Activated naive CD4-positive, alpha-beta T cell treated with anti-CD3 and anti-CD28 coated beads for 36 hours (primary cell): ENCODE results near the gene ZBTB46. TPM values are rescaled to one million over a fixed set of nuclear protein-coding genes. Genes with fewer than 3 reads are reported as not detected.
A peak's percentile ranks its signal among the peaks of the same experiment; 100 is the strongest.

ENCODE experiments used
- CTCF ChIA-PET: fragments of 350-600 bp; sonication (Branson Sonifier 250); formaldehyde crosslinking; loops from one replicate; lab custom pipeline; 2021; ENCODE audit warnings: antibody characterized with exemption; lab: Charles Lee
- DNase-seq: peaks from one replicate; pipeline ENCODE4 v3.0.0-alpha.2; 2020
- H3K27ac Mint-ChIP-seq: one replicate; pipeline ENCODE4 v1.8.0; 2021; ENCODE audit warnings: mild to moderate bottlenecking, mixed read lengths
- H3K27me3 Mint-ChIP-seq: one replicate; pipeline ENCODE4 v1.8.0; 2021; ENCODE audit warnings: low read depth, mixed read lengths
- H3K36me3 Mint-ChIP-seq: one replicate; pipeline ENCODE4 v1.8.0; 2021; ENCODE audit warnings: low read depth, mixed read lengths
- H3K4me1 Mint-ChIP-seq: one replicate; pipeline ENCODE4 v1.8.0; 2021; ENCODE audit warnings: low read depth, mixed read lengths
- H3K4me3 Mint-ChIP-seq: one replicate; pipeline ENCODE4 v1.8.0; 2021; ENCODE audit warnings: mild to moderate bottlenecking, moderate library complexity, mixed read lengths
- H3K9me3 Mint-ChIP-seq: one replicate; pipeline ENCODE4 v1.8.0; 2021; ENCODE audit warnings: mixed read lengths
- intact Hi-C: fragments of 100-400 bp; cut with micrococcal nuclease; formaldehyde crosslinking; loops from one replicate; pipeline ENCODE4 v1.15.1; 2023
- total RNA-seq, 2 experiments: library from RNA; stranded (reverse); gene quantifications; one replicate each; pipeline ENCODE4 v1.2.3, GENCODE V29; 2021

ZBTB46 gene
- total RNA-seq, 2 experiments from 2014 or later: 0.17 to 0.20 TPM

- DNase-seq: no peak
- Mint-ChIP-seq H3K36me3 (no peaks in the 10 kb centered on the region), H3K4me3 (no peak overlapping the region), H3K4me1 (peaks cover 4% of the 10 kb centered on the region), H3K27ac (no peak overlapping the region), H3K9me3 (no peaks in the 10 kb centered on the region), H3K27me3 (no peaks in the 10 kb centered on the region)
- CTCF ChIA-PET: interaction anchor here (0.9 kb wide), 1 partner anchor 36 kb away, joined by 3 read pairs; no protein-coding TSS in a partner anchor
- intact Hi-C loops: no loop called here
Measured at GRCh38 chr20:63742381-63743024, 88.6 kb downstream of the ZBTB46 start.

DNA sequence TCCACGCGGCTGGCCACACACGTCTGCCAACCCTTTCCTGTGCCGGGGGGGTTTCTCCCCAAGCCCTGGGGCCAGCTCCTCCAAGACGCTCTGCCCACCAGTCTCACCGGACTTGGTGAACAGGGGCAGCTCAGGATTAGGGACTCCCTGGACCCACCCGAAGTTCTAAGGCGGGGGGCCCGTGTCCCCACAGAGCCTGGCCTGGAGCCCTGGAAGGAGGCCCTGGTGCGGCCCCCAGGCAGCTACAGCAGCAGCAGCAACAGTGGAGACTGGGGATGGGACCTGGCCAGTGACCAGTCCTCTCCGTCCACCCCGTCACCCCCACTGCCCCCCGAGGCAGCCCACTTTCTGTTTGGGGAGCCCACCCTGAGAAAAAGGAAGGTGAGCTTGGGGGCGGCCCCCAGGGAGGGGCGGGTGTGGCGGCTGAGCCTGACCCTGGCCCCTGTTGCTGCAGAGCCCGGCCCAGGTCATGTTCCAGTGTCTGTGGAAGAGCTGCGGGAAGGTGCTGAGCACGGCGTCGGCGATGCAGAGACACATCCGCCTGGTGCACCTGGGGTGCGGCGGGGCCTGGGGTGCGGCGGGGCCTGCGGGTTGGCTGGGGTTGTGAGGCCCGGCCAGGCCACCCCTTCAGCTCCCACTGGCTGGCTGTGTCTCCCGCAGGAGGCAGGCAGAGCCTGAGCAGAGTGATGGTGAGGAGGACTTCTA lies 89.2 kb downstream of the ZBTB46 start:
- intact Hi-C loops: no loop called here
- Mint-ChIP-seq H3K36me3 (no peaks in the 10 kb centered on the region), H3K4me3 (no peak overlapping the region), H3K9me3 (no peaks in the 10 kb centered on the region), H3K4me1 (peaks cover 10% of the 10 kb centered on the region), H3K27me3 (no peaks in the 10 kb centered on the region), H3K27ac (no peak overlapping the region)
- no peak for DNase-seq
- CTCF ChIA-PET: interaction anchor here (0.9 to 1.6 kb wide), 3 partner anchors 35 to 87 kb away, joined by 3 to 4 read pairs (median 3); no protein-coding TSS in a partner anchor

GRCh38 chr20:63741354-63741675 lies 89.7 kb downstream of the ZBTB46 start:
- no peak for DNase-seq
- CTCF ChIA-PET: interaction anchor here (0.9 to 1.6 kb wide), 4 partner anchors 9 to 88 kb away, joined by 3 to 5 read pairs (median 4); partner anchors contain the start of genes ARFRP1 and ZGPAT
- H3K4me3 Mint-ChIP-seq: peak overlapping the region; percentile 45
- peaks cover 15% of the 10 kb centered on the region for H3K4me1 Mint-ChIP-seq
- H3K9me3 Mint-ChIP-seq: no peaks in the 10 kb centered on the region
- H3K36me3 Mint-ChIP-seq: no peaks in the 10 kb centered on the region
- H3K27me3 Mint-ChIP-seq: no peaks in the 10 kb centered on the region
- H3K27ac Mint-ChIP-seq: no peak overlapping the region
- intact Hi-C loops: no loop called here

DNA sequence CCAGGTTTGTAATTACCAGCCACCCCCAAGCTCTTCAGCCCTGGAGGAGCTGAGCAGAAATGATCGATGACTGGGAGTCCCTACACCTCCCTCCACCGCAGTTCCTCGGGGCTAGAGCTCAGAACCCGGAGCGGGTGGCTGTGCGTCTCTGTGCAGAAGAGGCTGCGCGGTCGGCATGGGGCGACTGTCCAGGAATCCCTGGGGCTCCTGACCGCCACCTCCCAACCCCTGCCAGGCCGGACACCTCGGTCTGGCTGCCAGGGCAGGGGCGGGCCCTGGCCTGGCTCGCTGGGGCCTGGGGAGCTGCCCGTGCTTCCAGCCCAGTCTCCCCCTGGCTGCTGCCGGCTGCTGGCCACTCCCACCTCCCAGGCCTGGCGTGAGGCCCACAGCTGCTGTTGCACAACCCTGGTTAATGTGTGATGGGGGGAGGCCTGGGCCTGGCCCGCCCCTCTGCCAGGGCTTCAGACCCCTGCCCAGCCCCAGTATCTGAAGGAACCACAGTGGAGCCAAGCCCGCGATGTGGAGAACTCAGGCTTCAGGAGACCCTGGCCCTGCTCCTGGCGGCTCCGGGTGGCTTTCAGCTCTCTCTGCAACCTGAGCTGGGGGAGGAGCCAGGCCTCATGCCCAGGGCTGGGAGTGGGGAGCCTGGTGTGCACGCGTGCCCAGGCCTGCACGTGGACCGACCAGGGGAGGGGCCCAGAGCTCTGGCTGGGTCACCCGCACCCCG lies 90.3 kb downstream of the ZBTB46 start:
- CTCF ChIA-PET: interaction anchor here (0.9 to 1.6 kb wide), 4 partner anchors 10 to 88 kb away, joined by 3 to 5 read pairs (median 4); partner anchors contain the start of genes ARFRP1 and ZGPAT
- Mint-ChIP-seq H3K36me3 (peaks cover 4% of the 10 kb centered on the region), H3K9me3 (no peaks in the 10 kb centered on the region)

DNA sequence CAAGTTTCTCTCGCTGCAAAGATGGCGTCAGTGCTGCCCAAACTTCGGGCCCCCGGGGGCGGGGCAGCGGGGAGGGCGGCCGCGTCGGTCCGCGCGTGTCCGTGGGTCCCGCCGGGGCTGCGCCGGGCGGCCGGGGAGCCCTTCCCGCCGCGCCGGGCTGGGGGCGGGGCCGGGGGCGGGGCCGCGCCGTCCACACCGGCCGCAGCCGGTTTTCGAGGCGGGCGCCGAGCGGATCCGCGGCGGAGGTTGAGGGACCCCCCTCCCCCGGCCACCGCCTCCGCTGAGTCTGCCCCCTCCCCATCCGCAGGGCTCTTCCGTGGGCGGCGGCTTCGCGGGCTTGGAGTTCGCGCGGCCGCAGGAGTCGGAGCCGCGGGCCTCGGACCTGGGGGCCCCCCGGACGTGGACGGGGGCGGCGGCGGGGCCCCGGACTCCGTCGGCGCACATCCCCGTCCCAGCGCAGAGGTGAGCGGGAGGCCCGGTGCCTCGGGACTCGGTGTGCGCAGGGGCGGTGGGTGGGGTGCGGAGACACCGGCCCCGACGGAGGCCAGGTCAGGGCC lies 90.9 kb downstream of the ZBTB46 start:
- CTCF ChIA-PET: interaction anchor here (0.9 to 1.6 kb wide), 3 partner anchors 10 to 89 kb away, joined by 3 to 5 read pairs (median 3); partner anchors contain the start of genes ARFRP1 and ZGPAT
- intact Hi-C loops: no loop called here
- Mint-ChIP-seq H3K27ac (no peak overlapping the region), H3K4me1 (peaks cover 22% of the 10 kb centered on the region), H3K4me3 (peak overlapping the region; percentile 50), H3K36me3 (peaks cover 7% of the 10 kb centered on the region), H3K9me3 (no peaks in the 10 kb centered on the region), H3K27me3 (no peaks in the 10 kb centered on the region)
- peak; percentile 40 for DNase-seq

More for the DNA sequence above, 90.3 kb downstream of the ZBTB46 start:
- Mint-ChIP-seq H3K4me1 (peaks cover 20% of the 10 kb centered on the region), H3K27ac (no peak overlapping the region), H3K4me3 (peak overlapping the region; percentile 50), H3K27me3 (no peaks in the 10 kb centered on the region)
- peak; percentile 31 for DNase-seq
- intact Hi-C loops: no loop called here

GRCh38 chr20:63739130-63740069 lies 91.7 kb downstream of the ZBTB46 start, which contains the start of gene SLC2A4RG:
TSS of gene SLC2A4RG (plus strand) at chr20:63739776. CDS start at chr20:63739913, 137 bp downstream.
- peak; percentile 58 for DNase-seq
- CTCF ChIA-PET: no interaction called here
- no peaks in the 10 kb centered on the region for H3K9me3 Mint-ChIP-seq
- H3K4me1 Mint-ChIP-seq: peaks cover 22% of the 10 kb centered on the region
- no peaks in the 10 kb centered on the region for H3K27me3 Mint-ChIP-seq
- H3K4me3 Mint-ChIP-seq: peak within 1 kb of the TSS; percentile 50
- intact Hi-C loops: loop anchor here (5.0 kb wide), 2 partner anchors 112 to 338 kb away; partner anchors contain the start of genes GMEB2 and RGS19
- no peak within 1 kb of the TSS for H3K27ac Mint-ChIP-seq
- peaks cover 7% of the 10 kb centered on the region for H3K36me3 Mint-ChIP-seq

DNA sequence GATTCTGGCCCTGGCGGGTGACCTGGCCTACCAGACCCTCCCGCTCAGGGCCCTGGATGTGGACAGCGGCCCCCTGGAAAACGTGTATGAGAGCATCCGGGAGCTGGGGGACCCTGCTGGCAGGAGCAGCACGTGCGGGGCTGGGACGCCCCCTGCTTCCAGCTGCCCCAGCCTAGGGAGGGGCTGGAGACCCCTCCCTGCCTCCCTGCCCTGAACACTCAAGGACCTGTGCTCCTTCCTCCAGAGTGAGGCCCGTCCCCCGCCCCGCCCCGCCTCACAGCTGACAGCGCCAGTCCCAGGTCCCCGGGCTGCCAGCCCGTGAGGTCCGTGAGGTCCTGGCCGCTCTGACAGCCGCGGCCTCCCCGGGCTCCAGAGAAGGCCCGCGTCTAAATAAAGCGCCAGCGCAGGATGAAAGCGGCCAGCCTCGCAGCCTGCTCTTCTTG lies 92.4 kb downstream of the ZBTB46 start:
- Mint-ChIP-seq H3K4me3 (peak overlapping the region; percentile 21), H3K9me3 (no peaks in the 10 kb centered on the region)
- intact Hi-C loops: loop anchor here (5.0 kb wide), 2 partner anchors 111 to 339 kb away; partner anchors contain the start of genes GMEB2 and RGS19

DNA sequence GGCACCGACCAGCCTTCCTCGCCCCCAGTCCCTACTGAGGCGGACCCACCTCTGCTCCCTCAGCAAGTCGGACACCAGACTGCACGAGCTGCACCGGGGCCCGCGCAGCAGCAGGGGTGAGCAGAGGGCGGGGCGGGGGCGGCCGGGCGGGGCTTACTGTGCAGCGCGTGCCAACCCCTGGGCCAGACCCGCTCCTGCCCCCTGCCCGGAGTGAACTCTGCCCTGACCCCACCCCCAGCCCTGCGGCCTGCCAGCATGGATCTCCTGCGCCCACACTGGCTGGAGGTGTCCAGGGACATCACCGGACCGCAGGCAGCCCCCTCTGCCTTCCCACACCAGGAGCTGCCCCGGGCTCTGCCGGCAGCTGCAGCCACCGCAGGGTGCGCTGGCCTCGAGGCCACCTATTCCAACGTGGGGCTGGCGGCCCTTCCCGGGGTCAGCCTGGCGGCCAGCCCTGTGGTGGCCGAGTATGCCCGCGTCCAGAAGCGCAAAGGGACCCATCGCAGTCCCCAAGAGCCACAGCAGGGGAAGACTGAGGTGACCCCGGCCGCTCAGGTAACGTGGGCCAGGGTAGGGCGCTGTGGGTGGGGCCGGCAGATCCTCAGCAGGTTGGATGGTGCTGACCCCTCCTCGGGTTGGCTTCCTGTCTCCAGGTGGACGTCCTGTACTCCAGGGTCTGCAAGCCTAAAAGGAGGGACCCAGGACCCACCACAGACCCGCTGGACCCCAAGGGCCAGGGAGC lies 92.9 kb downstream of the ZBTB46 start:
- Mint-ChIP-seq H3K4me1 (peaks cover 24% of the 10 kb centered on the region), H3K27me3 (no peaks in the 10 kb centered on the region), H3K36me3 (peaks cover 10% of the 10 kb centered on the region), H3K4me3 (peak overlapping the region; percentile 21), H3K27ac (no peak overlapping the region), H3K9me3 (no peaks in the 10 kb centered on the region)
- CTCF ChIA-PET: no interaction called here
- intact Hi-C loops: loop anchor here (2.0 to 5.0 kb wide), 4 partner anchors 31 to 339 kb away; partner anchors contain the start of genes ARFRP1, GMEB2, RGS19 and TPD52L2
- DNase-seq: no peak

More for the DNA sequence above, 92.4 kb downstream of the ZBTB46 start:
- Mint-ChIP-seq H3K36me3 (peaks cover 10% of the 10 kb centered on the region), H3K27ac (no peak overlapping the region), H3K27me3 (no peaks in the 10 kb centered on the region), H3K4me1 (peaks cover 24% of the 10 kb centered on the region)
- peak; percentile 34 for DNase-seq
- CTCF ChIA-PET: no interaction called here

DNA sequence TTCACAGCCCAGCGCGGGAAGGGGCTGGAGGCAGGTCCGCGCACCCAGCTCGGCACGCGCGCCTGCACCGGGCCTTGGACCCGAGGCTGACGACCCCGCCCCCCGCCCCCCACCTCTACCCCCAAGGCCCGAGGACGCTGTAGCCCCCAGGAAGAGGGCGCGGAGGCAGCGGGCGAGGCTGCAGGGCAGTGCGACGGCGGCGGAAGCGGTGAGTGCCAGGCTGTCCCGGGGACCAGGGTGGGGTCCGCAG lies 93.4 kb downstream of the ZBTB46 start:
- no peaks in the 10 kb centered on the region for H3K27me3 Mint-ChIP-seq
- peaks cover 10% of the 10 kb centered on the region for H3K36me3 Mint-ChIP-seq
- intact Hi-C loops: loop anchor here (2.0 to 5.0 kb wide), 4 partner anchors 31 to 340 kb away; partner anchors contain the start of genes ARFRP1, GMEB2, RGS19 and TPD52L2
- H3K4me3 Mint-ChIP-seq: no peak overlapping the region
- H3K27ac Mint-ChIP-seq: no peak overlapping the region
- peaks cover 24% of the 10 kb centered on the region for H3K4me1 Mint-ChIP-seq
- no peak for DNase-seq
- CTCF ChIA-PET: interaction anchor here (2.7 kb wide), 1 partner anchor 30 kb away, joined by 15 read pairs; the partner anchor contains the start of genes ARFRP1 and ZGPAT
- H3K9me3 Mint-ChIP-seq: no peaks in the 10 kb centered on the region

DNA sequence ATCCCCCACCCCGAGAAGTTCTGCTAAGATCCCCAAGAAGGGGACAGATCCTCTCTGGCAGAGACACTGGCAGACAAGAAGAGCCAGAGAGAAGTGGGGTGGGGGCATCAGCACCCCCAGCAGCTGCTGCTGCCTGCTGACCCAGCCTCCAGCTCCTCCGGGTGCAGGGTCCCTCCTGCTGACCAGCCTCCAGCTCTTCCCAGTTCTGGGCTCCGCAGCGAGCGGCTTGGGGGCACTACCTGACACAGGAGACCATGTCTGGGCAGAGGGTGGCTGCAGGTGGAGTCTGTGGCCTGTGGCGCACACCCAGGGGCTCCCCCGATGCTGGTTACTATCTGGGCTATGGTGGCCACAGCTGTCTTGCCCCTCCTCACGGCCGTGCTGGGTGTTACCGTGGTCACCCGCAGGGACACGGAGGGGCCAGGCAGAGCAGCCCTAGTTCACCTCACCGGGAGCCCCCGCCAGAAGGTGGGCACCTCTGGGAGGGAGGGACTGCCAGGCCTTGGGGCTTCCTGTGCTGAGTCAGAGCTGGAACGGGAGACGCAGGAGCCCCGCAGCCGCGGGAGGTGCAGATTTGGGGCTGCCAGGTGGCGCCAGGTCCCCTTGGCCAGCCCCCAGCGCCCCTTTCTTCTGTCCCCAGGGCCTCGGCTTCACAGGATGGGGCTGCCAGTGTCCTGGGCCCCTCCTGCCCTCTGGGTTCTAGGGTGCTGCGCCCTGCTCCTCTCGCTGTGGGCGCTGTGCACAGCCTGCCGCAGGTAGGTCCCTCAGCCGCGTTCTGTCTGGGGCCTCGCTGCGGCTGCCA lies 94.0 kb downstream of the ZBTB46 start:
- DNase-seq: peak; percentile 66
- intact Hi-C loops: loop anchor here (1.0 to 5.0 kb wide), 5 partner anchors 9 to 340 kb away; partner anchors contain the start of genes ARFRP1, GMEB2, RGS19 and TPD52L2
- CTCF ChIA-PET: interaction anchor here (1.0 to 2.7 kb wide), 4 partner anchors 12 to 95 kb away, joined by 3 to 15 read pairs (median 4); partner anchors contain the start of genes ARFRP1 and ZGPAT

More for the DNA sequence above, 94.0 kb downstream of the ZBTB46 start:
- Mint-ChIP-seq H3K9me3 (no peaks in the 10 kb centered on the region), H3K27me3 (no peaks in the 10 kb centered on the region), H3K36me3 (peaks cover 10% of the 10 kb centered on the region), H3K4me3 (no peak overlapping the region), H3K4me1 (peaks cover 24% of the 10 kb centered on the region), H3K27ac (no peak overlapping the region)
